AG09309 (cell line): ENCODE data around the gene MTX3.

ENCODE experiments used
- DNase-seq: peaks from one replicate; pipeline ENCODE4 v3.0.0-alpha.2; 2010; ENCODE audit warnings: low read depth
- H3K4me3 ChIP-seq: 2 replicates; pipeline ENCODE4 v1.5.1; 2011; ENCODE audit warnings: mild to moderate bottlenecking, low read depth, low read length, moderate library complexity; ENCODE audit not compliant: control insufficient read depth
- TF ChIP-seq, protein P1 (sequence below): IDR thresholded peaks from 2 replicates; pipeline ENCODE4 v1.5.1; 2011; ENCODE audit warnings: mild to moderate bottlenecking, low read depth, low read length, inconsistent platforms; ENCODE audit not compliant: insufficient read depth, control insufficient read depth; ENCODE audit errors: missing control alignments

The MTX3 gene

DNA sequence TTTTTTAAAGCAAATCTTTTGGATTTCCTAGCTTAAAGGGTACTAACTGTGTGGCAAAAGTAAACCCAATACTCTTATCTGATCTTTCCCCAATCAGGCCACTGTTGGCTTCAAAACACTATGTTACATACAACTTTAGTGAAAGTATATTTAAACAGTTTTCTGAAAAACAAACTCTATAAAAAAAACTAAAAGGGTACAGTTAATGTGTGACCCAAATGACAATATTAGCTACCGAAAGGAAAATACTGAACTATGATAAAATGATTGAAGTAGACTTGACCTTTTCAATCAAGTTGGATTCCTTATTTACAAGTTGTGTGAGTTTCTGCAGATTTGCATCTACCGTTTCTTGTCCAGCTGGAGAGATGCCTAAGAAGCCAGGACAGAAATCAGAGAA lies 5.8 kb downstream of the MTX3 start:
- no peak for DNase-seq
- TF ChIP-seq, protein P1, sequence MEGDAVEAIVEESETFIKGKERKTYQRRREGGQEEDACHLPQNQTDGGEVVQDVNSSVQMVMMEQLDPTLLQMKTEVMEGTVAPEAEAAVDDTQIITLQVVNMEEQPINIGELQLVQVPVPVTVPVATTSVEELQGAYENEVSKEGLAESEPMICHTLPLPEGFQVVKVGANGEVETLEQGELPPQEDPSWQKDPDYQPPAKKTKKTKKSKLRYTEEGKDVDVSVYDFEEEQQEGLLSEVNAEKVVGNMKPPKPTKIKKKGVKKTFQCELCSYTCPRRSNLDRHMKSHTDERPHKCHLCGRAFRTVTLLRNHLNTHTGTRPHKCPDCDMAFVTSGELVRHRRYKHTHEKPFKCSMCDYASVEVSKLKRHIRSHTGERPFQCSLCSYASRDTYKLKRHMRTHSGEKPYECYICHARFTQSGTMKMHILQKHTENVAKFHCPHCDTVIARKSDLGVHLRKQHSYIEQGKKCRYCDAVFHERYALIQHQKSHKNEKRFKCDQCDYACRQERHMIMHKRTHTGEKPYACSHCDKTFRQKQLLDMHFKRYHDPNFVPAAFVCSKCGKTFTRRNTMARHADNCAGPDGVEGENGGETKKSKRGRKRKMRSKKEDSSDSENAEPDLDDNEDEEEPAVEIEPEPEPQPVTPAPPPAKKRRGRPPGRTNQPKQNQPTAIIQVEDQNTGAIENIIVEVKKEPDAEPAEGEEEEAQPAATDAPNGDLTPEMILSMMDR: no peak
- H3K4me3 ChIP-seq: no peak overlapping the region

DNA sequence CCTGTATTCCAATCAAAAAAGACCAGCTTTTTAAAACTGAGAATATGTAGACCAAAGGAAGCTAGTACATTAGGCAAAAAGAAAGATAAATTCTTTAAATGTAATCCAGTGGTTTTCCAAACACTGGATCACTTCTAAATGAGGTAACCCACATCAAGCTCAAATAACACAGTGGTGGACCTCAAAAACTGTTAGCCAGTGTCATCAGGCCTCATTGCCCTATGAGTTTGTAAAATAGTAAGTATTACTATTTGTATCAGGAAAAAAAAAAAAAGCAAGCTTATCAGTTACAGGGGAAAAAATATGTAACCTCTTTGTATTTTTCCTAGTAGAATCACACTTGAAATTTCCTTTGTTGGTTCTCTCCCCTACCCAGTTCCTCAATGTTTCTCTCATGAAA lies 6.7 kb downstream of the MTX3 start:
- H3K4me3 ChIP-seq: no peak overlapping the region
- no peak for DNase-seq
- TF ChIP-seq, protein P1: no peak

DNA sequence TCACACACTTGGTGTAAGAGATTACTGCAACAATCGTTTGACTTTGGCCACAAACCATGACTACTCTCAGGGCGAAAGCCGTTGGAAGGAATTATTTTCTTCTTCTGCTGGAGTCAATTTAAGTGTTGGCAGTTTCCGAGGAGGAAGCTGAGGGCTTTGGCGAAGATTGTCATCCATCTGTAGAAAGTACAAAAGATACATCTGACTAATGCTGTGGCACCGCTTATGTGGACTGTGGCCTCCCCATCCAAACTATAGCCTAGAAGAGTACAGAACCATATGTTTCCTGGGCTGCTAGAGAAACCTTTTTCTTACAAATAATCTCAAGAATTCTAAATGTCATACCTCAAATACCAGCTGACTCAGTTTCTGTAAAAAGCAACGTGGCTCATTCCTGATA lies 7.4 kb downstream of the MTX3 start:
- H3K4me3 ChIP-seq: no peak overlapping the region
- TF ChIP-seq, protein P1: no peak
- no peak for DNase-seq

DNA sequence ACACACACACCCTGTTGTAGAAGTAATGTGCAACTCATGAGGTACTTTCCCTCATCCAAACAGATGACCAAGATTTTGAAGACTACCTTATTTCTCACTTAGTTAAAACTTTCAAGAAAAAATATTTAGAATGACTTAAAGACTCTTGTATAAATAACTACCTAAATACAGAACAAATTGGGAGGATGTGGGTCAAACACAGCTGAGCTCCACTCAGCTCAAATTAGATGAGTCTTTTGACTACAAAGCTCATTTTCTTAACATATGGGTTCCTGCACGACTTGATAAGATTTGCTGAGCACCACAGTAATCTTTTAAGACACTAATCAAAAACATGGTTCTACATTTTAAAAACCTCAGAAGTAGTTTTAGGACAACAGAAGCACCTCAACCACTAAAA lies 8.9 kb downstream of the MTX3 start:
- TF ChIP-seq, protein P1: no peak
- no peak overlapping the region for H3K4me3 ChIP-seq

DNA sequence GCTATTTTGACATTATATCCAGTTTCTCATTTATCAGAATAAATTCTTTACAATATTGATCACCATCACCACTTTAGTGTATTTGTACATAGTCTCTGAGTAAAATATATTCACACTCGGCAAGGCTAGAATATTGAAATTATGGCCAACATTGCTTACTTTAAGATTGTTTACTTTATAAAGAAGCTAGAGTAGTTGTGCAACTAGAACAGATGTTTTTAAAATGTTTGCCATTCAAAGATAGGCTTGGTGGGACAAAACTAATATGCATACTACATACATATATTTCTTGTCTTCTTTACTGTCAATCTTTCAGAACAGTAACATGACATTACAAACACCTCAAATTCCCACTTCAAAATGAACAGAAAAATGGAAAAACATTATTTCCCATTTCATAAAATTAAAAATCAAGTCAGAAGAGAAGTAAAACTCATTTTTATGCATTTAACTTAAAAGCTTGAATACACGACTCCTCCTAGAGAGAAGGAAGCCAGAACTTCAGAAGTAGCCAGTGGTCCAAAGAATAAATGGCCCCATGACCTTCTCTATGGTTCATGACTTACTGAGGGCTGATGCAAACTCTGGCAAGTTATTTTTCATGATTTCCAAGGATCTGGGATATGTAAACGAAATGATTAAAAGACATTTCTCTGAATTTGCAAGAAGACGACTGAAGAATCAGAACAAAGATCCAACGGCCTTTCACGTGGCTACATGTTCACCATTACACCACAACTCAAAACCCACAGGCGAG lies 14.1 kb downstream of the MTX3 start:
- no peak for DNase-seq
- no peak overlapping the region for H3K4me3 ChIP-seq

More for the DNA sequence above, 8.9 kb downstream of the MTX3 start:
- DNase-seq: no peak

DNA sequence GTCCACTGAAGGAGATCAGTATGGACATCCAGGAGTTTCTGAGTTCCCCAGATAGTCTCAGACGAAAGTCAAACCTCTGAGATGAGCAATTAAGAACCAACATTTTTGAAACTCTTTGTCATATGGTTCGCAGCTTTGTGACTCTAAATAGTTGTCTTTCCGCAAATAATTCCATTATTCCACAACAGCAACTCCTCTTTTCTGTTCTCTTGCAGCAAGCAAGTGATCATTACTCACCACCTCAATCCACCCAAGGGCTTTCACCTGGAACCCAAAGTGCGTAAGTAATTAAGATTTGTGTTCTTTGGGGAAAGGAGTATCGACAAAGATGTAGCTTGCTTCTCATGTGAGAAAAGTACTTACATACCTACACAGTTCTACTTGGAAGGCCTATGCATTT lies 15.6 kb downstream of the MTX3 start:
- no peak overlapping the region for H3K4me3 ChIP-seq
- no peak for DNase-seq
- TF ChIP-seq, protein P1: no peak

More for the DNA sequence above, 14.1 kb downstream of the MTX3 start:
- TF ChIP-seq, protein P1: no peak
